GM23338 (cell line): Measurements from ENCODE around the gene SERGEF.

Source experiments
- CREB1 ChIP-seq: fragments of 250-450 bp; sonication (Bioruptor Pico); IDR thresholded peaks from 2 replicates; pipeline ENCODE4 v1.5.0; 2020; ENCODE audit warnings: low read depth, mild to moderate bottlenecking, moderate library complexity
- CTCF ChIP-seq, 2 experiments: fragments of 200-600 bp in 1 of 2; sonication (generic) in 1 of 2; conservative IDR thresholded peaks; 2 replicates each; pipeline versions ENCODE4 v1.5.1 to v1.6.1; 2016 to 2017; ENCODE audit warnings: antibody characterized with exemption in 2 of 2, low read depth in 2 of 2, mild to moderate bottlenecking in 2 of 2, moderate library complexity in 1 of 2
- EZH2 ChIP-seq: fragments of 200-600 bp; sonication (generic); IDR thresholded peaks from one replicate; pipeline ENCODE4 v1.8.0; 2017; ENCODE audit warnings: antibody characterized with exemption, mild to moderate bottlenecking, low read depth; ENCODE audit not compliant: unreplicated experiment
- EZH2phosphoT487 ChIP-seq: fragments of 200-600 bp; sonication (generic); IDR thresholded peaks from one replicate; pipeline ENCODE4 v1.8.1; 2018; ENCODE audit warnings: antibody characterized with exemption; ENCODE audit not compliant: unreplicated experiment
- JUNB ChIP-seq: IDR thresholded peaks from one replicate; pipeline ENCODE4 v1.6.1; 2016; ENCODE audit warnings: antibody characterized with exemption; ENCODE audit not compliant: unreplicated experiment
- NANOG ChIP-seq: IDR thresholded peaks from 2 replicates; pipeline ENCODE4 v1.6.1; 2016; ENCODE audit warnings: antibody characterized with exemption, borderline replicate concordance
- POLR2AphosphoS5 ChIP-seq: IDR thresholded peaks from 2 replicates; pipeline ENCODE4 v1.6.1; 2016; ENCODE audit warnings: antibody characterized with exemption, low read depth
- REST ChIP-seq: IDR thresholded peaks from one replicate; pipeline ENCODE4 v1.6.1; 2018; ENCODE audit warnings: antibody characterized with exemption; ENCODE audit not compliant: unreplicated experiment

- no peak for TF ChIP-seq CTCF (conservative IDR thresholded peaks at IDR 0.05; ENCODE audit: low read depth in 2 of 2)
- TF ChIP-seq REST: no peak
- no peak for TF ChIP-seq POLR2AphosphoS5
- TF ChIP-seq EZH2: no peak
- no peak for TF ChIP-seq CREB1 (CRISPR knock-in tag)
- no peak for TF ChIP-seq EZH2phosphoT487
- TF ChIP-seq JUNB: no peak
- TF ChIP-seq NANOG: no peak
Measured at GRCh38 chr11:17755891-17756290, 257.0 kb downstream of the SERGEF start.
